Jurkat, Clone E6-1 (cell line): ENCODE data around the gene TBC1D19.

Experiments
- DNase-seq: peaks from one replicate; pipeline ENCODE4 v3.0.0-alpha.2; 2011; ENCODE audit warnings: low read depth, low spot score
- H3K4me3 ChIP-seq: 2 replicates; pipeline ENCODE4 v1.5.1; 2011; ENCODE audit warnings: mild to moderate bottlenecking, low read length, control low read depth, moderate library complexity

The TBC1D19 gene

DNA sequence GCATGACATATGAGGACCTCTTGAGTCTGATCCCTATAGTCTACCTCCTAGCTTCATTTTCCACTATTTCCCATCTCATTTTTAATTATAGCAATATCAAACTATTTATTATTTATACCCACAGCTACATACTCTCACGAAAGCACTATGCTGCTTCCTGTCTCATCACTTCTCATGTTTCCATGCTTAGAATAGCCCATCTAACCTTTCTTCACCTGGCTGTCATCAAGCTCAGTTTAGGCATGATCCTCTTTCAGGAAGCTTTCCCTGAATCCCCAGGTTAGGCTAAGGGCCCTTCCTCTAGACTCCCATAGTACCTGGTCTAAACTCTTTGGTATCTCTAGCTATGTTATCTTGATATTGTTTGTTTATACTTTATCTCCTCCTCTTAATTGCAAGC lies 137.8 kb downstream of the TBC1D19 start:
- DNase-seq: no peak
- H3K4me3 ChIP-seq: no peak overlapping the region

DNA sequence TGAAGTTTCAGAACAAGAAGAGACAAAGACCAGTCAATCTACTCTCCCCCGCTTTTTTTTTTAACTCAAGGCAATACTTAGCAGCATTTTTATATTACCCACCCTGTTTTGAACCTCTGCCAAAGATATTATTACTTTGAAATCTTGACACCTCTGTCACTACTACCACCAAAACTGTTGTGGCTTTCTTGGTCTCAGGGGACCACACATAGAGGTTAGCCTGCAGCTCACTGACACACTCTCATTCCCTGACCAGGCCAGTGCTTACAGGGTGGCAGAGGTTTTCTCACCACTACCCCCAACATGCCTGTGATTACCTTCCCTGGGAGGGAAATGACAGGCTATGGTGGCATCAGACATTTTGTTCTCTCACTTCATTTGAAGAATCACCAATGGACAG lies 139.3 kb downstream of the TBC1D19 start:
- no peak overlapping the region for H3K4me3 ChIP-seq
- DNase-seq: no peak

DNA sequence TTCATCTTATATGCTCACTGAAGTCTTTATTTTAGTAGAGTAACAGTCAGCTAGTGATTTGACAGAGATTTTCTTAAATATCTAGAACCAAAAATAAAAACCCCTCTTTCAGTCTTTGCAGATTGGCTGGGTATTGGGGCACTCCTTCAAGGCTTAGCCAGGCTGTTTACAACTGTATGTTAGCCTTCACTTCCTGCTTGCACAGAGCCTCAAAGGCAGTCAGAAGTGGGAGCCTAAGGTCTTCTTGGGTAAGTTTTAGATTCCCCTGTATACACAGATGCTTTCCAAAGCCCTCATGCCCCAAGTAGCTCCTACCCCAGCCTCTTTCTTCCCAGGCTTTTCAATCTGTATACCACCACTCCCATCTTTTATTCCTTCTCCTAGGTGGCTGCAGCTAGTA lies 140.7 kb downstream of the TBC1D19 start:
- peak; percentile 39 for DNase-seq
- no peak overlapping the region for H3K4me3 ChIP-seq

DNA sequence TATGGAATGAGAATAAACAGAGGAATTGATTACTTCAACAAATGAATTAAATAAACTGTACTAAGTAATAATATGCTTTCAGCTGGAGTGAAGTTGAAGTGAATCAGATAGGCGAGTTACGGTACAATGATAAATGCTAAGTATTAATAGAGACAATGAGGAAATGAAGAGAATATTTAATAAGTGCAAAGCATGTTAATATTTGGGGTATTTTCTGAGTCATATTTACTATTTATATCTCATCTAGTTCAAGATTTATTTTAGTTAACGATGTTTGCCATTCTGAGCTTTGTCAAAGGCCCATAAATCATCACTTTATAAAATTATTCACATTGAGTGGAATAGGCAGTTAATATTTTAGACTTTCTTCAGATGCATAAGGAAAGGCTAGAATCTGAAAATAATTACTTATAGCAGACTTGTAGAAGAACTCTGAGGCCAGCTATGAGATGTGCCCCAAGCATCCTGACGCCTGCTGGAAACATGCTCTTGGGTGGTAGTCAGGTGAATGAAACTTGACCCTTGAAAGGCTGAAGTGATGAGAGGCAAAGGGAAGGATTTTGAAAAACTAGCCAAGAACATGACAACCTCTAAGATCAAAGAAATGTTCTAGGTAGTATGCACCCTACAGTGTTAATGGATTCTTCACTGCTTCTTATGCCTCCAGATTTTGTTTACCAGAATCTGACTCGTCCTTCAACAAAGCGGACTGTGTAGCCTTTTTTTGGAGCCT lies 142.9 kb downstream of the TBC1D19 start:
- no peak for DNase-seq
- no peak overlapping the region for H3K4me3 ChIP-seq

DNA sequence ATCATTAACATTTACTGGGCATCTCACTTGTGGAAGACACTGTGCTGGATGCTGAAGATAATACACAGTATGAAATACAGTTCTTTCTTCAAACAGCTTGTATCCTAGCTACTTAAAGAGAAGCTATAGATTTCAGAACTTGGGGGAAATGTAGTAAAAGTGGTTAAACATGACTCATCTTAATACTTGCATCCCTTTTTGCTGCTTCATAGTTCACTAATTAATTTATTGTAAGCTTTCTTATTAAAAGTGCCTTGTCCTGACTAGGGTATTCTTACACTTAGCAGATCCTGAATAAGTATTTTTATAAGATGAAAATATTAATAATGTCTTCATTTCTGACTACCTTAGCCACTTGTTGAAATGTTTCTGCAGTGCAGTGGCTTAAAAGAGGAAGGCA lies 144.0 kb downstream of the TBC1D19 start:
- DNase-seq: no peak
- no peak overlapping the region for H3K4me3 ChIP-seq

DNA sequence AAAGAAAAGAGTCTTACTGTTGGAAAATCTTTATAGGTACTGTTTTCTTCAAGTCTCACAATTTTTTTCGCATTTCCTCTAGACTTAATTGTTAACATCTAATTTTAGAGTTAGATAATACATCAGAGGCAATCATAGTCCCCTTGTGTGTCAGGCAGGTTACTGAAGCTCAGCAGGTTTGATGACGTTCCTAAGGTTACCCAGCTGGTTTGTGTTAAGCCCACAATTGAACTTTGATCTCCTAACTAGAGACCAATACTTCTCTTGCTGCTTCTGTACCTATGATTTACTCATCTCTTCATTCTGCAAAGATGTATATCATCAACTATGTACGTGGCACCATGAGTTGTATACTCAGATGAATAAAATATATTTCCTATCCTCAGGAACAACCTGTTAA lies 145.1 kb downstream of the TBC1D19 start:
- no peak for DNase-seq
- H3K4me3 ChIP-seq: no peak overlapping the region

DNA sequence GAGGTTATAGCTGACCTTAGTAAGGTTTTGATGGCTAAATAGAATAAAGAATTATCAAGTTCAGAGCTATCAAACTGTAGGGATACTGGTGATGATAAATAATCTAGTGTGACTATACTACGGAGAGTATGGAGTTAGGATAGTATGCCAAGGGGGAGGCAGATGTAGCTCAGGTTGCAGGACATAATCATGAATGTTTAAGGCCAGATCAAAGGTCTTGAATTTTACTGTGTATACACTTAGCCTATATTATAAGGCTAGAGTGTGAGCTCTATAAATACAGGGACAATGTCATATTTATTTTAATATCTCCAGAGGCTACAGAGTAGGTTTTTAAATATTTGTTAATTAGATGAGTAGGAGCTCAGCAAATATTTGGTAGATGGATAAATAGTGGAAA lies 145.7 kb downstream of the TBC1D19 start:
- H3K4me3 ChIP-seq: no peak overlapping the region
- DNase-seq: no peak

DNA sequence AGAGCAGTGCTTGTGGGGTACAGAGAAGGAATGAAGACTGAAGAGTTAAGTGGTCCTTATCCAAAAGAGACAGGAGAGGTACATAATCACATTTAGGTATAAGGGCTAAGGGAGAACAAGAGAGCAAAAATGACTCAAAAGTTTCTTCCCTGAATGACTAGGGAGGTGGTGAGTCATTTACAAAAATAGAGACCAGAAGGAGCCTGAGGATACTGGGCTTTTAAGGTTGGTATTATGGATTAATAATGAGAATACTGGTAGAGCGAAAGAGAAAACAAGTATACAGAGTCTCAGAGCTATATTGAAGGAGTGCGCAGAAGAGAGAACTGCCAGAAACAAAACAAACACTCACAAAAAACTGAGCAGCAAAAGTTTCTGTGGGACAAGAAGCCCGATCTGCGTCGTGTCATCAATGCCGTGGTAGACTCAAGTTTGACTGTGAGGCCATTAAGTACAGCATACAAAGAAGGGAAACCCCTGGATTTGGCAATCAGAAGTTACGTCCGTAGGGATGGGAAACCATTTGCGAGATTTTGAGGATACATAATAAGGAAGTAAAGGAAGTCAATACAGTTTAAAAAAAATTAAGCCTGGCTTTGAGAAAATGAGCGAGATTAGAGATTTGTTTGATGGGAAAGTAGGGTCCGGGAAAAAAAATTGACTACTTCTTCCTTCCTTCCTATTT lies 147.6 kb downstream of the TBC1D19 start:
- DNase-seq: no peak
- no peak overlapping the region for H3K4me3 ChIP-seq

DNA sequence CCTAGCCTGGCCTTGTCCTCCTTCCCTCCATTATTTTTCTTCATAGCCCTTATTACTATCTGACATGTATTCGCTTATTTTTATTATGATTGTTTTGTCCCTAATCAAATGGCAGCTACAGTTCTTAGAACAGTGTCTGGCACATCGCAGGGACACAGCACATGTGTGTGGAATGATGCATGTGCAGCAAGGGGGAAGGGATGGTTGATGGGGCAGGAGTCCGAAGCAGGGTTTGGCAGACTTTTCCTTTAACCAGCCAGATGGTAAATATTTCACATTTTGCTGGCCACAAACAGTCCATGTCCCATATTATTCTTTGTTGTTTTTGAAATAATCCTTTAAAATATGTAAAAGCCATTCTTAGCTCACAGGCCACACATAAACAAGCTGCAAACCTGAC lies 148.5 kb downstream of the TBC1D19 start:
- DNase-seq: no peak
- no peak overlapping the region for H3K4me3 ChIP-seq

DNA sequence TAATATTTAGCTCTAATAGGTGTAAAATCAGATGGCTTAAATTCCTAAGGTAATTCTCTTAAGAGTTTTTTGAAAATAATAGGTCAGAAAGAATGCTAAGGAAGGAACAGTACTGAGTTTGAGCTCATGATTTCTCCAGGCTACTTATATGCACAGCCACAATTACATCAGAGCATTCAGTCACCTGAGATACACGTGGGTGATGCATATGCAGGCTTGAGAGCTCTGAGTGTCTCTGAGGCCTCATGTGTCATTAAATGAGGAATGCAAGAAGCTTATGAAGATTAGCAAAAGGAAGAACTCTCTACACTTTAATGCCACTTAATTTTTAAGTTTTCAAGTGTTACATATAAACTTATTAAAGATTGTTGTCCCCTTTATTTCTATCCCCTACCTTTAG lies 152.7 kb downstream of the TBC1D19 start:
- no peak overlapping the region for H3K4me3 ChIP-seq
- DNase-seq: no peak

DNA sequence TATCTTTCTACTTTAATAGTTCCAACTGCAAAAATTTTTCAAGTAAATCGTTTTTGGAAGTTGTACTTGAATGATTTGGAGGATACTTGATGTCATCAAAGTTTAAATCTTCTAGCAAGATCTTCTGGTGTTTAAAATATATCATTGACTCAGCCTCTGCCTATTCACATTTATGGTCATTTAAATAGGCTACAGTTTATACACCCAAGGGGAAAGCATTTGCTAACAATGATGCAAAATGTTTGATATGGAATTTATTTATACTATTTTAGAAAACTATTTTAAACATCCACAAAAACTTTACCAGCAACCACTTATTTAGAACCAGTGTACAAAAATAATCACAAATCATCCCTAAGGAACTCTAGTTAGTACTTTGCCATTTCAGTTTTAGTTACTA lies 153.5 kb downstream of the TBC1D19 start:
- H3K4me3 ChIP-seq: no peak overlapping the region
- DNase-seq: no peak

DNA sequence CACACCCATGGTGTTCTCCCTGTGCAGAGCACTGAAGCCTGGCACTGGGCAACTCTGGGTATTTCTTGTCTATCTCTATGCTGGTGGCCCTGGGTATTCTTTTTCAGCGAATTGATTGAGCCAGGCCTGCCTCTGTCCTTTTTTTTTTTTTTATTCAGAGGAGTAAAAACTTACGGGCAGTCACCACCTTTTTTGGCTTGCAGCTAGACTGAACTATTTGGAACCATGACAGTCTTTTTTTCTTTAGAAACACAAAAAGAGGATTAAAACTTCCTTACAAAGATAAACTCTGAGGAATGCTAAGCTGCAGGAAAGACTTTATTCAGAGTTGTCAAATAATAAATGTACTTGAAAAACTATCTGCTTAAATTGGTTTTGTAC lies 157.6 kb downstream of the TBC1D19 start:
- DNase-seq: no peak
- no peak overlapping the region for H3K4me3 ChIP-seq

DNA sequence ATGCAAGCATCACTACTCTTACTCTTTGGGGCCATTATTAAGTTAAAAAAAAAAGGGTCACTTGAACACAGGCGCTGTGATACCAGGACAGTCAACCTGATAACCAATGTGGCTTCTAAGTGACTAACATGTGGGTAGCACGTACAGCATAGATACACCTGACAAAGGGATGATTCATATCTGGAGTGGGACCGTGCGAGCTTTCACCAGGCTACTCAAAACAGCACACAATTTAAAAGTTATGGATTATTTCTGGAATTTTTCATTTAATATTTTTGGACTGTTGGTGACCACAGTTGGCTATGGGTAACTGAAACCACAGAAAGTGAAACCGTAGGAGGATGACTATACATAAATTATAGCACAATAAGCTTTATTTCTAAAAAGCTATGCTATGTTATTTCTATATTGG lies 162.9 kb downstream of the TBC1D19 start:
- DNase-seq: no peak
- no peak overlapping the region for H3K4me3 ChIP-seq

DNA sequence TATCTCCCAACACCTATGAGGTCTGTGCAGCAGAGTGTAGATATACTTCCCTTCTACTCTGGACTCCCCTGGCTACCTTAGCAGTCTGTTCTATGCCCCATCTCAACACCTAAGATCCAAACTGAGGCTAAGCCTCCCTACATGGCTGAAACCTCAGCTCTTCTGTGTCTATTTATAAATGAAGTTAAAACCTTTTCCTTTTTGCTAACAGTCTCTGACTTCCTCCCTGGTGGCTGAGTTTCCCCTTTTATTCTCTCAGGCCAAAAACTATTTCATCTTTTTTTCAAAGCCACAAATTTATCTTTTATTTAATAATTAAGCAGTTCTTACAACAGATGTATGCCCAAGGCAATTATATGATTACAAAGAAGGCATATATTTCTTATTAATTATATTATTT lies 164.9 kb downstream of the TBC1D19 start:
- H3K4me3 ChIP-seq: no peak overlapping the region
- no peak for DNase-seq

DNA sequence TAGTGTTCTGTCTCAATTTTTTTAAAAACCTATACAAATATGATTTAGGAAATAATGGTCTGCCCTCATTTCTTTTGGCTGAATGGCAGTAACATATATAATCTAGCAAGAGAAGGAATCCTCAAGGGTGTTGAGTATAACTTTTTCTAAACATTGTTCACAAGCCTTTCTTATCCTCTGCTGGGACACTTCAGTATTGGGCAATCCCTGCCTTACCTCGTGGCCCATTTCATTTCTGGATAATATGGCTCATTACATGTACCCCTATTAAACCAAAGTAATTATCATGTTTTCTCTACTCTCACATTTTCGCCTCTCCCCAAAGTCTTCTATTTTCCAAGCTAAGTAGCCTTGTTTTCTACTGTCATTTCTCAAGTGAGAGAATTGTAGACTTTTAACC lies 166.0 kb downstream of the TBC1D19 start:
- DNase-seq: no peak

DNA sequence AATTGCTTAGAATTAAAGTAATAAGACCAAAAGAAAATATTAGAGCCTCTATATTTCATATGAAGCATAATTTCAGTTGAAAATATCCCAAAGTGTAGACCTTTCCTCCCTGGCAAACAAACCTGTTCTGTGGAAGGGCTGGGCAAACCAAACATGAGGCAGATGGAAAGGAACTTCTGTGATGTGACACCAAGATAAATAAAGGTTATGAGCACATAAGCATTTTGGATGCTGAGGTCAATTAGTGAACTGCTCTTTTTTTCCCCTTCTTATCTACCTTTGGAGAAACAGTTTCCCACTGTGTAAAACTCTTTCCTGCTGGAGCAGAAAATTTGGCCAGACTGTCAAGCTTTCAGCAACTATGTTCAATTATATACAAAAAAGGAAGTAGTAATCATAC lies 167.1 kb downstream of the TBC1D19 start:
- no peak for DNase-seq
- no peak overlapping the region for H3K4me3 ChIP-seq

More for the DNA sequence above, 166.0 kb downstream of the TBC1D19 start:
- no peak overlapping the region for H3K4me3 ChIP-seq

DNA sequence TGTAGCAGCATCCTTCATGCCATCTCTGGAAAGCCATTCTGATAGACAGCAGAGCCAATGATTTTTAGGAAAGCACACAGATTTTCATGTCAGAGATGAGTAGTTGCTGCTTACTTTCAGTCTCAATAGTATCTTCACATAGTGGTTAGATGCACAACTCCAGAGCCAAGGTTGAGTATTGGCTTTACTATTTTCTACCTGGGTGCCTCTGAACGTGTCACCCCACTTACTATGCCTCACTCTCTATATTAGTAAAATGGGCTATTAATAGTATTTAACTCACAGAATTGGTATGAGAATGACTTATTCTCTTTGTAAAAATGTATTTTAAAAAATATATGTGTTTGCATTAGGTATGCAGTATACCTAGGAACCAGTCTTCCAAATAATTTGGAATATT lies 168.0 kb downstream of the TBC1D19 start:
- no peak for DNase-seq

DNA sequence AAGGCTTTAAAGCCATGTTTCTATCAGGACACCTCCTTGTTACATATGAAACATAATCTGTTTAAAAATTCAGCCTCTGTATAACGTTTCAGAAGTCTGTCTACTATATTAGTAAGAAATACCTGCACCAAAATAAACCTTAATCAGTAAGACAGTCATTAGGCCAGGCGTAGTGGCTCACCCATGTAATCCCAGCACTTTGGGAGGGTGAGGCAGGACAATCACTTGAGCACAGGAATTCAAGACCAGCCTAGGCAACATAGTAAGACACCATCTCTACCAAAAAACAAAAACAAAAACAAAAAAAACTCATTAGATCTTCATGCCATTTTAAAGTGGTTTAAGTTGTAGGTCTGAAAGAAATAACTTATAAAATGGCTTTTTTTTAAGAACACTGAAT lies 169.3 kb downstream of the TBC1D19 start:
- H3K4me3 ChIP-seq: no peak overlapping the region
- no peak for DNase-seq

More for the DNA sequence above, 168.0 kb downstream of the TBC1D19 start:
- H3K4me3 ChIP-seq: no peak overlapping the region

DNA sequence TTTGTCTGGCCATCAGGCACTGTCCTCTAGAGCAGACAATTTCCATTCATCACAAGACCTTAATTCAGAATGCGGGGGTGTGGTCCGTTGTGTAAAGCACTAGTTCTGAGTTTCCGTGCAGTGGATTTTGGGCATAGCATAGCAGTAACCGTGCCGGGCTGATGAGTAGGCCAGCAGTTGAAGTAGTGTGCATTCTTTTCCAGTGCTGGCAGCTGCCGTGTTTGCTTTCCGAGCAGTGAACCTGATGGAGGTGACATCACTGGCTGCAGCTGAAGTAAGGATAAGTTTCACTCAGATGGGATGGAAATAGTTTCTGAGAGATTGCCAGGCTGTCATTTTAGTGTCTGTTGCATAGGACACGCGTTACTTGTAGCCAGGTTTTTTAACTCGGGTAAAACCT lies 169.7 kb downstream of the TBC1D19 start:
- no peak overlapping the region for H3K4me3 ChIP-seq
- DNase-seq: no peak

DNA sequence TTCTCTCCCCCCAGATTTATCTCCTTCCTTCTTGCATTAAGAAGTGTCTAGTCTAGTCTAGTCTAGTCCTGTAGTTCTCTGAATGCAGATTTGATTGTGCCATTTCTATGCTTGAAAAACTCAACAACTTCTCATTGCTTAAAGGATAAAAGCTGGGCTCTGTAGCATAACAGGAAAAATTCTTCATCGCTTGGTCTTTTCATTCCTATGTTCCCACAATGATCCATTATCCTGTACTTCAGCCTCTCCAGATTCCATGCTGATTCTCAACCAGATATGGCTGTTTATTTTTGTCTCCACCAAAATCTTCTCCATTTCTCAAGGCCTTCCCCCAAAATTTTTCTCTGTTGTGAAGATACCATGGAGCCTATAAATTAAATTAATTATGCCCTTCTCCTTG lies 173.9 kb downstream of the TBC1D19 start:
- DNase-seq: no peak
- H3K4me3 ChIP-seq: no peak overlapping the region

DNA sequence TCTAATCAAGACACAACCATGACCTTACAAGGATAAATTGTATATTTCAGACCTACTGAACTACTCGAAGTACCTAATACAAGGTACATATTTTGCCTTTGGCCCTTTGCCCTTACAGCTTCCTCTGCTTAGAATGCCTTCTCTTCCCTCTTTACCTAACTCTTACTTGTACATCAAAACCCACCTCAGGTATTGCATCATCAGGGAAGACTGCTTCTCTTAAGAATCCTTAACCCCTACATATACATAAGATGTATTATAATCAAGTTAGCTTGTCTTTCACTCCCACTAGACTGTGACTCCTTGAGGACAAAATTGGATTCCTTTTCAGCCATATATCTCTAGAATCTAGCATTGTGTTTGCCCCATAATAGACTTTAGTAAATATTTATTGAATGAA lies 175.0 kb downstream of the TBC1D19 start:
- no peak for DNase-seq

More for the DNA sequence above, 175.0 kb downstream of the TBC1D19 start:
- no peak overlapping the region for H3K4me3 ChIP-seq
